Measurements from ENCODE around the gene LIN52. TPM values are rescaled to one million over a fixed set of nuclear protein-coding genes. Genes with fewer than 3 reads are reported as not detected.

The LIN52 gene, protein sequence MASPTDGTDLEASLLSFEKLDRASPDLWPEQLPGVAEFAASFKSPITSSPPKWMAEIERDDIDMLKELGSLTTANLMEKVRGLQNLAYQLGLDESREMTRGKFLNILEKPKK
- total RNA-seq: 11.3 and 13.1 TPM in 2 replicates

DNA sequence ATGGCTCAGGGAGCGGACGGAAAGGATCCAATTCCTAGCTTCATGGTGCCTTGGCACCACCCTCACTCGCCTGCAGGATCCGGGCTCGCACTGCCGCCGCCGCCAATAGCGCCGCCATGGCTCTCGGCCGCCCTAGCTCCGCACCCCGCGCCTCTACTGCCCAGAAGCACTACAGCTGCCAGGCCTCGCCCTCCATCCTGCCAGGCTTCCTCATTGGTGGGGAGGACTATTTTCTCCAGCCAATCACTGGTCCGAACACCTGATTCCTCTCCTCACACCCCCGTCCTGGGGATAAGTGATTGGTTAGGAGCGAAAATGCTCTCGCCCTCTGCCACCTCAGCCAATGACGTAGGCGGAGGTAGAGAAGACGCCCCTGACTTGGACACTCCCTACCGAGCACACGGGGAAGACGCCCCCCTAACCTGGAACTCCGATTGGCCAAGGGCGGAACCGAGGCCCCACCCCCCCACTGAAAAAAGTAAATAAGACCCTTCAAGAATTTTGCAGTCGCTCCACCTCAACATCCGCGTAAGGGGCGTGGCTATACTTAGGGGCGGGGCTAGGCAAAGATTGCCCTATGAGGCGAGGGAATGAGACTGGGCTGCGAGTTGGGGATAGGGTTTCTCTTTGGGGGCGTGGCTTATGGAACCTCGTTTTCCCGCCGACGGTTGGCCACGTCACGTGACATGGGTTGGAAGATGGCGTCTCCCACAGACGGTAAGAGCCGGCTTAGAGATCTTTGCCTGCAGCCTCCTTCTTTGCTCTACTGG lies at the start of gene LIN52, which contains the start of gene ALDH6A1:
Gene LIN52 (plus strand): TSS at position 680 of the 770 bp plus-strand sequence. CDS start 19 bp downstream, at position 699.
Gene ALDH6A1 (minus strand): TSS at position 177 of the 770 bp plus-strand sequence. CDS start 59 bp downstream, at position 118.

DNA sequence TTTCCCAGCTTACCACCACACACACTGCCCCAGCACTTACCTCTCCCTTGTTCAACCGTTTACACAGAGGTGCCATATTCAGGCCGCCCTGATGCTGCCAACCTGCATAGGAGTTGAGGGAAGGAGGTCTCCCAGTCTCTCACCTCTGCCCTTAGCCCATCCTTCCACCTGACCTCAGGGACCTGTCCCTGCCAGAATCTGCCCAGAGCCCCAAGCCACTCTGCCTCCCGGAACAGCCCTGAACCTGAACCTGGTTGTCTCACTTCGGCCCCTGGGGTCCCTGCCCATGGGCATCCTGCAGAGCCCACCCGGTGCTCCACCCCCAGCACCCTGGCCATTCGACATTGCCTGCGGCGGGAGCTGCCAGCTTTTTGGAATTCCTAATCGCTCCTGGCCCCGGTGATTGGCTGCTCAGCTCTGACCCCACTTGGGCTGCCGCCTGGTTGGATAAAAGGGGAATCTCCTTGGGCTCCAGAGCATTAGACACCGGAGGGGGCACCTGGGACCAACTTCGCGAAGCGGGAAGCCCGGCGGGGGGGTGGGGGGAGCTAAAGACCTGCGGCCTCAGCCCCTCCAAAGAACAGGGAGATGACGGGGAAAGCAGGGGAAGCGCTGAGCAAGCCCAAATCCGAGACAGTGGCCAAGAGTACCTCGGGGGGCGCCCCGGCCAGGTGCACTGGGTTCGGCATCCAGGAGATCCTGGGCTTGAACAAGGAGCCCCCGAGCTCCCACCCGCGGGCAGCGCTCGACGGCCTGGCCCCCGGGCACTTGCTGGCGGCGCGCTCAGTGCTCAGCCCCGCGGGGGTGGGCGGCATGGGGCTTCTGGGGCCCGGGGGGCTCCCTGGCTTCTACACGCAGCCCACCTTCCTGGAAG lies 154.5 kb downstream of the LIN52 start, which contains the start of gene VSX2:
Gene VSX2 (plus strand): TSS at position 476 of the 874 bp plus-strand sequence. CDS start 113 bp downstream, at position 589.

Small RNA genes within 50 kb of the gene (small RNA-seq; reads per million reads assigned to genes)
- not detected for gene AC006349.1 (ENCODE audit: low replicate concordance)
- gene RN7SL530P (ENCODE audit: low replicate concordance): not detected

Other genes with a start within 250 kb of the LIN52 start
- 3.1 and 4.3 TPM in 2 replicates for gene PTGR2, start 233.1 kb upstream of the LIN52 start, total RNA-seq
- 83.4 and 86.3 TPM in 2 replicates for gene ZNF410, start 198.1 kb upstream of the LIN52 start, total RNA-seq
- 3.3 and 3.7 TPM in 2 replicates for gene FAM161B, start 134.9 kb upstream of the LIN52 start, total RNA-seq
- 14.0 and 25.9 TPM in 2 replicates for gene COQ6, start 134.7 kb upstream of the LIN52 start, total RNA-seq
- 12.7 and 13.5 TPM in 2 replicates for gene ENTPD5, start 65.7 kb upstream of the LIN52 start, total RNA-seq
- 5.9 and 8.5 TPM in 2 replicates for gene BBOF1, start 65.6 kb upstream of the LIN52 start, total RNA-seq
- gene ALDH6A1, start 503 bp upstream of the LIN52 start, total RNA-seq: 12.7 and 92.1 TPM in 2 replicates
- not detected in 2 replicates for gene VSX2, start 154.5 kb downstream of the LIN52 start, total RNA-seq
- gene ABCD4, start 218.0 kb downstream of the LIN52 start, total RNA-seq: 33.2 and 33.7 TPM in 2 replicates